HepG2 (cell line): ENCODE data around the gene CAPZB.

Experiments used
- ARHGAP35 ChIP-seq: sonication (generic); formaldehyde crosslinking; IDR thresholded peaks from 2 replicates; pipeline ENCODE4 v1.9.0; 2022; ENCODE audit warnings: mild to moderate bottlenecking, inconsistent platforms, moderate library complexity, missing genetic modification reagents, borderline replicate concordance
- CREBL2 ChIP-seq: sonication (generic); formaldehyde crosslinking; IDR thresholded peaks from 2 replicates; pipeline ENCODE4 v1.8.1; 2023; ENCODE audit warnings: missing genetic modification reagents, mild to moderate bottlenecking, borderline replicate concordance
- IRX3 ChIP-seq: sonication (generic); formaldehyde crosslinking; IDR thresholded peaks from 2 replicates; pipeline ENCODE4 v1.8.1; 2023; ENCODE audit warnings: mild to moderate bottlenecking, low read depth, missing genetic modification reagents, borderline replicate concordance
- ZNF136 ChIP-seq: sonication (generic); formaldehyde crosslinking; IDR thresholded peaks from 2 replicates; pipeline ENCODE4 v1.8.1; 2022; ENCODE audit warnings: low read depth, mild to moderate bottlenecking, moderate library complexity, missing genetic modification reagents
- ZNF441 ChIP-seq: sonication (generic); formaldehyde crosslinking; IDR thresholded peaks from 2 replicates; pipeline ENCODE4 v1.7.0; 2021; ENCODE audit warnings: missing genetic modification reagents, borderline replicate concordance

GRCh38 chr1:19375631-19376400, 109.5 kb downstream of the CAPZB start:
- TF ChIP-seq ARHGAP35 (no peak), CREBL2 (no peak), IRX3 (CRISPR knock-in tag) (no peak), ZNF441 (CRISPR knock-in tag) (no peak), ZNF136 (CRISPR knock-in tag) (no peak)
